DMS 273 treated with DMSO at 0.1 percent for 48 hours (cell line): ENCODE measurements around the gene EMILIN1.
A peak's percentile ranks its signal among the peaks of the same experiment; 100 is the strongest.
"Not testable (repeated sequence)": the region's sequence is repeated elsewhere in the genome, so short reads cannot be mapped to it uniquely, and the experiment has no call there.

Experiments
- DNase-seq: peaks from one replicate; lab custom pipeline; 2025; lab: John Stamatoyannopoulos, UW

The EMILIN1 gene

GRCh38 chr2:27054721-27055120 is 23.7 kb upstream of the EMILIN1 start:
- no peak for DNase-seq

- no peak for DNase-seq
Observed at GRCh38 chr2:27057184-27057583, 21.2 kb upstream of the EMILIN1 start.

- no peak for DNase-seq
Observed at GRCh38 chr2:27058210-27058609, 20.2 kb upstream of the EMILIN1 start.

GRCh38 chr2:27059141-27059820 is 19.1 kb upstream of the EMILIN1 start:
- no peak for DNase-seq

GRCh38 chr2:27060323-27060722 is 18.1 kb upstream of the EMILIN1 start:
- no peak for DNase-seq

- no peak for DNase-seq
Observed at GRCh38 chr2:27065128-27065527, 13.3 kb upstream of the EMILIN1 start.

GRCh38 chr2:27067385-27067784 is 11.0 kb upstream of the EMILIN1 start:
- no peak for DNase-seq

- DNase-seq = no peak
Observed at GRCh38 chr2:27069436-27069835, 9.0 kb upstream of the EMILIN1 start.

GRCh38 chr2:27069961-27070618 is 8.3 kb upstream of the EMILIN1 start:
- DNase-seq = no peak

GRCh38 chr2:27070653-27071276 is 7.7 kb upstream of the EMILIN1 start:
- DNase-seq = no peak

GRCh38 chr2:27071277-27071989 is 7.0 kb upstream of the EMILIN1 start, which contains the start of gene OST4:
TSS of gene OST4 (minus strand) at chr2:27071654.
- DNase-seq = peak; percentile 45

GRCh38 chr2:27071990-27072830 is 6.2 kb upstream of the EMILIN1 start:
- DNase-seq = no peak

GRCh38 chr2:27072920-27073319 is 5.5 kb upstream of the EMILIN1 start:
- no peak for DNase-seq

- DNase-seq = no peak
Observed at GRCh38 chr2:27073782-27074181, 4.6 kb upstream of the EMILIN1 start.

- DNase-seq = peak; percentile 20
Observed at GRCh38 chr2:27074738-27075565, 3.5 kb upstream of the EMILIN1 start.

- not testable (repeated sequence) for DNase-seq
Observed at GRCh38 chr2:27075566-27075871, 2.9 kb upstream of the EMILIN1 start.

- DNase-seq = no peak
Observed at GRCh38 chr2:27076323-27076722, 2.1 kb upstream of the EMILIN1 start.

GRCh38 chr2:27077231-27077630 is 1.2 kb upstream of the EMILIN1 start:
- DNase-seq = no peak

- DNase-seq = no peak
Observed at GRCh38 chr2:27079233-27080139, 1.1 kb downstream of the EMILIN1 start.

- no peak for DNase-seq
Observed at GRCh38 chr2:27080140-27080469, 1.7 kb downstream of the EMILIN1 start.
